ENCODE results near the gene H3-3A.

H3-3A gene

GRCh38 chr1:226092965-226093364 is 30.4 kb downstream of the H3-3A start:
- Histone ChIP-seq H2BK15ac (replicated peaks; ENCODE audit: low read depth) (no peak overlapping the region), H3K36me3 (ENCODE audit: control insufficient read depth, insufficient read depth, low read length) (no peaks in the 10 kb centered on the region), H3K4ac (ENCODE audit: low read depth, low read length) (no peak overlapping the region), H3K9ac (ENCODE audit: low read length) (no peak overlapping the region), H3K79me2 (ENCODE audit: control insufficient read depth, insufficient read depth, low read length) (no peaks in the 10 kb centered on the region), H3K23ac (ENCODE audit: low read length) (no peak overlapping the region), H2BK5ac (ENCODE audit: low read length) (no peak overlapping the region), H4K8ac (ENCODE audit: low read depth, low read length) (no peak overlapping the region), H3K4me2 (ENCODE audit: low read length) (no peak overlapping the region), H3K79me1 (ENCODE audit: low read length) (no peaks in the 10 kb centered on the region), H2BK120ac (ENCODE audit: low read depth, low read length) (no peak overlapping the region), H3K4me1 (ENCODE audit: control insufficient read depth, low read depth, low read length) (peaks cover 5% of the 10 kb centered on the region), H3K4me3 (ENCODE audit: low read length) (no peak overlapping the region), H3K27ac (ENCODE audit: low read depth, low read length) (no peak overlapping the region), H2AK5ac (ENCODE audit: low read length) (no peak overlapping the region), H4K5ac (ENCODE audit: low read length) (no peak overlapping the region), H3K18ac (ENCODE audit: low read length) (no peak overlapping the region), H3K56ac (ENCODE audit: low read length) (no peak overlapping the region), H3K27me3 (ENCODE audit: insufficient read depth, low read length, poor library complexity) (no peaks in the 10 kb centered on the region)
- no peak for DNase-seq
- no CpG with 5 or more reads among the region's 3 CpGs for WGBS (ENCODE audit: extremely low coverage, insufficient coverage, low lambda C conversion rate)

- no peak overlapping the region for H2AK5ac ChIP-seq (ENCODE audit: low read length)
- no peak overlapping the region for H3K27ac ChIP-seq (ENCODE audit: low read depth, low read length)
- no peaks in the 10 kb centered on the region for H3K79me2 ChIP-seq (ENCODE audit: control insufficient read depth, insufficient read depth, low read length)
- H3K18ac ChIP-seq (ENCODE audit: low read length), result no peak overlapping the region
- no peak overlapping the region for H2BK5ac ChIP-seq (ENCODE audit: low read length)
- H3K4me1 ChIP-seq (ENCODE audit: control insufficient read depth, low read depth, low read length), result peaks cover 10% of the 10 kb centered on the region
- H4K5ac ChIP-seq (ENCODE audit: low read length), result no peak overlapping the region
- H3K79me1 ChIP-seq (ENCODE audit: low read length), result no peaks in the 10 kb centered on the region
- H3K56ac ChIP-seq (ENCODE audit: low read length), result no peak overlapping the region
- H3K4me2 ChIP-seq (ENCODE audit: low read length), result no peak overlapping the region
- H3K4ac ChIP-seq (ENCODE audit: low read depth, low read length), result no peak overlapping the region
- H3K4me3 ChIP-seq (ENCODE audit: low read length), result no peak overlapping the region
- no peak overlapping the region for H4K8ac ChIP-seq (ENCODE audit: low read depth, low read length)
- H2BK15ac ChIP-seq (replicated peaks; ENCODE audit: low read depth), result no peak overlapping the region
- H3K9ac ChIP-seq (ENCODE audit: low read length), result no peak overlapping the region
- H2BK120ac ChIP-seq (ENCODE audit: low read depth, low read length), result no peak overlapping the region
- no CpG with 5 or more reads among the region's 2 CpGs for WGBS (ENCODE audit: extremely low coverage, insufficient coverage, low lambda C conversion rate)
- H3K27me3 ChIP-seq (ENCODE audit: insufficient read depth, low read length, poor library complexity), result no peaks in the 10 kb centered on the region
- H3K36me3 ChIP-seq (ENCODE audit: control insufficient read depth, insufficient read depth, low read length), result no peaks in the 10 kb centered on the region
- H3K23ac ChIP-seq (ENCODE audit: low read length), result no peak overlapping the region
- no peak for DNase-seq
These were observed 31.1 kb downstream of the H3-3A start for GRCh38 chr1:226093621-226094020.

- DNase-seq, result no peak
- no CpG with 5 or more reads among the region's 1 CpG for WGBS (ENCODE audit: extremely low coverage, insufficient coverage, low lambda C conversion rate)
- no peak overlapping the region for H3K4me2 ChIP-seq (ENCODE audit: low read length)
These were observed 31.9 kb downstream of the H3-3A start for GRCh38 chr1:226094451-226094850.

DNA sequence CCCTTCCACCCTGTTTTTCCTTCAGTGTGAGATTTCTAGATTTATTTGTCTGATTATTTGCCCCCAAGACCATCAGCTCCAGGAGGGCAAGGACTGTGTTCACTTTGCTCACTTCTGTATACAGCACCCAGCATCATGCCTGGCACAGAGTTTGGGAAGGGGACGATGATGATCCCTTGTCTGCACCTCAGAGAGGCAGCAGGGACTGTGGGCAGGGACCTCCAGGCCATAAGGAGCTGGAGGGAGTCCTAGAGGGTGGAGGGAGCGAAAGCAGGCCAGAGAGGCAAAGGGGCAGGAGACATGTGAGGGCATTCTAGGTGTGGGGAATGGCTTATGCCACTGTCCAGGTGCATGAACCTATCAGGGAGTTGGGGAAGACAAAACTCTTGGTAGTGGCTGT is 32.8 kb downstream of the H3-3A start:
- Histone ChIP-seq H4K5ac (ENCODE audit: low read length) (no peak overlapping the region), H3K27ac (ENCODE audit: low read depth, low read length) (no peak overlapping the region), H3K4me1 (ENCODE audit: control insufficient read depth, low read depth, low read length) (peaks cover 12% of the 10 kb centered on the region), H3K56ac (ENCODE audit: low read length) (no peak overlapping the region), H2BK15ac (replicated peaks; ENCODE audit: low read depth) (no peak overlapping the region), H3K18ac (ENCODE audit: low read length) (no peak overlapping the region), H3K4me3 (ENCODE audit: low read length) (no peak overlapping the region), H3K4ac (ENCODE audit: low read depth, low read length) (no peak overlapping the region), H2BK120ac (ENCODE audit: low read depth, low read length) (no peak overlapping the region), H3K79me2 (ENCODE audit: control insufficient read depth, insufficient read depth, low read length) (no peaks in the 10 kb centered on the region), H3K9ac (ENCODE audit: low read length) (no peak overlapping the region), H3K23ac (ENCODE audit: low read length) (no peak overlapping the region), H2AK5ac (ENCODE audit: low read length) (no peak overlapping the region), H3K27me3 (ENCODE audit: insufficient read depth, low read length, poor library complexity) (no peaks in the 10 kb centered on the region), H4K8ac (ENCODE audit: low read depth, low read length) (no peak overlapping the region), H3K36me3 (ENCODE audit: control insufficient read depth, insufficient read depth, low read length) (no peaks in the 10 kb centered on the region), H3K4me2 (ENCODE audit: low read length) (no peak overlapping the region), H3K79me1 (ENCODE audit: low read length) (no peaks in the 10 kb centered on the region), H2BK5ac (ENCODE audit: low read length) (no peak overlapping the region)
- no CpG with 5 or more reads among the region's 2 CpGs for WGBS (ENCODE audit: extremely low coverage, insufficient coverage, low lambda C conversion rate)
- DNase-seq, result no peak

More at GRCh38 chr1:226094451-226094850, 31.9 kb downstream of the H3-3A start:
- Histone ChIP-seq H3K4ac (ENCODE audit: low read depth, low read length) (no peak overlapping the region), H4K5ac (ENCODE audit: low read length) (no peak overlapping the region), H3K27ac (ENCODE audit: low read depth, low read length) (no peak overlapping the region), H4K8ac (ENCODE audit: low read depth, low read length) (no peak overlapping the region), H3K9ac (ENCODE audit: low read length) (no peak overlapping the region), H2BK120ac (ENCODE audit: low read depth, low read length) (no peak overlapping the region), H3K18ac (ENCODE audit: low read length) (no peak overlapping the region), H3K56ac (ENCODE audit: low read length) (no peak overlapping the region), H3K36me3 (ENCODE audit: control insufficient read depth, insufficient read depth, low read length) (no peaks in the 10 kb centered on the region), H3K4me1 (ENCODE audit: control insufficient read depth, low read depth, low read length) (peaks cover 12% of the 10 kb centered on the region), H2BK15ac (replicated peaks; ENCODE audit: low read depth) (no peak overlapping the region), H3K23ac (ENCODE audit: low read length) (no peak overlapping the region), H2AK5ac (ENCODE audit: low read length) (no peak overlapping the region), H3K27me3 (ENCODE audit: insufficient read depth, low read length, poor library complexity) (no peaks in the 10 kb centered on the region), H2BK5ac (ENCODE audit: low read length) (no peak overlapping the region), H3K79me1 (ENCODE audit: low read length) (no peaks in the 10 kb centered on the region), H3K4me3 (ENCODE audit: low read length) (no peak overlapping the region), H3K79me2 (ENCODE audit: control insufficient read depth, insufficient read depth, low read length) (no peaks in the 10 kb centered on the region)

- Histone ChIP-seq H3K79me2 (ENCODE audit: control insufficient read depth, insufficient read depth, low read length) (no peaks in the 10 kb centered on the region), H2AK5ac (ENCODE audit: low read length) (peak overlapping the region; percentile 94), H4K5ac (ENCODE audit: low read length) (no peak overlapping the region), H3K4me3 (ENCODE audit: low read length) (no peak overlapping the region), H3K4ac (ENCODE audit: low read depth, low read length) (peak overlapping the region; percentile 10), H3K18ac (ENCODE audit: low read length) (no peak overlapping the region), H2BK120ac (ENCODE audit: low read depth, low read length) (peak overlapping the region; percentile 14), H3K27me3 (ENCODE audit: insufficient read depth, low read length, poor library complexity) (no peaks in the 10 kb centered on the region), H3K4me1 (ENCODE audit: control insufficient read depth, low read depth, low read length) (peaks cover 12% of the 10 kb centered on the region), H3K23ac (ENCODE audit: low read length) (no peak overlapping the region), H3K27ac (ENCODE audit: low read depth, low read length) (peak overlapping the region; percentile 84), H2BK5ac (ENCODE audit: low read length) (peak overlapping the region; percentile 96), H3K4me2 (ENCODE audit: low read length) (peak overlapping the region; percentile 18), H2BK15ac (replicated peaks; ENCODE audit: low read depth) (no peak overlapping the region), H3K36me3 (ENCODE audit: control insufficient read depth, insufficient read depth, low read length) (no peaks in the 10 kb centered on the region), H3K56ac (ENCODE audit: low read length) (peak overlapping the region; percentile 77), H3K9ac (ENCODE audit: low read length) (peak overlapping the region; percentile 37), H4K8ac (ENCODE audit: low read depth, low read length) (no peak overlapping the region), H3K79me1 (ENCODE audit: low read length) (no peaks in the 10 kb centered on the region)
- DNase-seq, result peak; percentile 90
- WGBS (ENCODE audit: extremely low coverage, insufficient coverage, low lambda C conversion rate), result no CpG with 5 or more reads among the region's 5 CpGs
These were observed 35.5 kb downstream of the H3-3A start for GRCh38 chr1:226097866-226098625.

Measured in mesendoderm (in vitro differentiated cells).